ENCODE data around the gene ATP11B.

The ATP11B gene

DNA sequence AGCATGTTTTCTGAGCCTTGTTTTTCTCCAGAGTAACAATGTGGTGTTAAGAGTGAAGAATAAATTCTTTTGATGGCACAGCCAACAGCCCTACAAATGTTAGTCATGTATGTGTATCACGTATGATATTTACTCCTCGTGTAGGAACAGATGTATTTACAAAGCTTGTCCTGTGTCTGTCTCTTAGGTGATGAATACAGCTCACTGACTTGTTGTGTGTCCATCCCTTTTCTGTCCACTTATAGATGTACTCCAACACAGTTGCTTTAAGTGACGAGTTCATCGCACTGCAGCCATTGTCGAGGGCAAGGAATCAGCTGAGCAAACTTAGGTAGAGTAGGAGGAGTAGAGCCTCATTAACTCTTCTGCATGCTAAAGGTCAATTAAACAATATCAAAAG, 108.9 kb downstream of the ATP11B start:
- H4K91ac ChIP-seq (ENCODE audit: low read length): no peak overlapping the region
- no peak overlapping the region for H3K4me3 ChIP-seq (ENCODE audit: insufficient read depth in 1 of 2, low read depth in 1 of 2, low read length in 2 of 2)
- no peak overlapping the region for H2AFZ ChIP-seq (ENCODE audit: low read depth, low read length)
- no peak overlapping the region for H3K9ac ChIP-seq (ENCODE audit: low read length)
- no peak overlapping the region for H2AK5ac ChIP-seq (ENCODE audit: low read length, severe bottlenecking)
- H2BK15ac ChIP-seq (ENCODE audit: low read depth, poor library complexity, severe bottlenecking): no peak overlapping the region
- no peak overlapping the region for H2BK12ac ChIP-seq (ENCODE audit: low read length in 2 of 2)
- H3K23ac ChIP-seq (ENCODE audit: low read length in 2 of 2): no peak overlapping the region
- no peak overlapping the region for H3K27ac ChIP-seq (ENCODE audit: low read length, poor library complexity, severe bottlenecking)
- no peak overlapping the region for H3K18ac ChIP-seq (ENCODE audit: low read depth in 1 of 2, low read length in 2 of 2)
- no peak overlapping the region for H2BK120ac ChIP-seq (ENCODE audit: low read depth, low read length)
- H3K4me1 ChIP-seq (ENCODE audit: control insufficient read depth, insufficient read depth, low read depth, low read length): peaks cover 2% of the 10 kb centered on the region
- no peaks in the 10 kb centered on the region for H3K27me3 ChIP-seq (ENCODE audit: control insufficient read depth in 1 of 2, insufficient read depth in 1 of 2, low read length in 2 of 2)
- peaks cover 9 to 71% of the 10 kb centered on the region in 2 experiments for H3K36me3 ChIP-seq (ENCODE audit: control insufficient read depth in 1 of 2, insufficient read depth in 2 of 2, low read depth in 1 of 2, low read length in 2 of 2)
- H3K79me1 ChIP-seq (replicated peaks; ENCODE audit: low read length, poor library complexity, severe bottlenecking): no peaks in the 10 kb centered on the region
- no peak for DNase-seq
- 100% methylated on average over 2 of the region's 5 CpGs for WGBS
- H3K9me3 ChIP-seq (ENCODE audit: control insufficient read depth, low read length): no peaks in the 10 kb centered on the region
- no peak overlapping the region for H4K8ac ChIP-seq (ENCODE audit: low read length)
- H3K4ac ChIP-seq (ENCODE audit: low read depth in 1 of 2, low read length in 2 of 2): no peak overlapping the region
- H2BK5ac ChIP-seq (ENCODE audit: low read depth, low read length, poor library complexity, severe bottlenecking): no peak overlapping the region
- no peak overlapping the region for H3K14ac ChIP-seq (ENCODE audit: low read length in 2 of 2)
- no peak overlapping the region for H3K4me2 ChIP-seq (ENCODE audit: low read length, poor library complexity, severe bottlenecking)

GRCh38 chr3:182904164-182904563, 110.9 kb downstream of the ATP11B start:
- Histone ChIP-seq H2BK120ac (ENCODE audit: low read depth, low read length) (no peak overlapping the region), H4K91ac (ENCODE audit: low read length) (no peak overlapping the region), H2BK5ac (ENCODE audit: low read depth, low read length, poor library complexity, severe bottlenecking) (no peak overlapping the region), H2AK5ac (ENCODE audit: low read length, severe bottlenecking) (no peak overlapping the region), H3K18ac (ENCODE audit: low read depth in 1 of 2, low read length in 2 of 2) (no peak overlapping the region), H3K4me3 (ENCODE audit: insufficient read depth in 1 of 2, low read depth in 1 of 2, low read length in 2 of 2) (no peak overlapping the region), H3K4me2 (ENCODE audit: low read length, poor library complexity, severe bottlenecking) (no peak overlapping the region), H3K9ac (ENCODE audit: low read length) (no peak overlapping the region), H2BK15ac (ENCODE audit: low read depth, poor library complexity, severe bottlenecking) (no peak overlapping the region), H4K8ac (ENCODE audit: low read length) (no peak overlapping the region), H3K36me3 (ENCODE audit: control insufficient read depth in 1 of 2, insufficient read depth in 2 of 2, low read depth in 1 of 2, low read length in 2 of 2) (peaks cover 9 to 53% of the 10 kb centered on the region in 2 experiments), H3K79me1 (replicated peaks; ENCODE audit: low read length, poor library complexity, severe bottlenecking) (no peaks in the 10 kb centered on the region), H3K4me1 (ENCODE audit: control insufficient read depth, insufficient read depth, low read depth, low read length) (peaks cover 2% of the 10 kb centered on the region), H3K27me3 (ENCODE audit: control insufficient read depth in 1 of 2, insufficient read depth in 1 of 2, low read length in 2 of 2) (no peaks in the 10 kb centered on the region), H3K14ac (ENCODE audit: low read length in 2 of 2) (no peak overlapping the region), H2AFZ (ENCODE audit: low read depth, low read length) (no peak overlapping the region), H3K4ac (ENCODE audit: low read depth in 1 of 2, low read length in 2 of 2) (no peak overlapping the region), H3K23ac (ENCODE audit: low read length in 2 of 2) (no peak overlapping the region), H3K27ac (ENCODE audit: low read length, poor library complexity, severe bottlenecking) (no peak overlapping the region), H3K9me3 (ENCODE audit: control insufficient read depth, low read length) (no peaks in the 10 kb centered on the region), H2BK12ac (ENCODE audit: low read length in 2 of 2) (no peak overlapping the region)
- no peak for DNase-seq
- WGBS: 91% methylated on average over 3 of the region's 3 CpGs

GRCh38 chr3:182905623-182906022, 112.3 kb downstream of the ATP11B start:
- no peak overlapping the region for H2BK15ac ChIP-seq (ENCODE audit: low read depth, poor library complexity, severe bottlenecking)
- H4K91ac ChIP-seq (ENCODE audit: low read length): peak overlapping the region; percentile 39
- H2AK5ac ChIP-seq (ENCODE audit: low read length, severe bottlenecking): no peak overlapping the region
- H2BK5ac ChIP-seq (ENCODE audit: low read depth, low read length, poor library complexity, severe bottlenecking): no peak overlapping the region
- H3K36me3 ChIP-seq (ENCODE audit: control insufficient read depth in 1 of 2, insufficient read depth in 2 of 2, low read depth in 1 of 2, low read length in 2 of 2): peaks cover 12 to 43% of the 10 kb centered on the region in 2 experiments
- H3K27ac ChIP-seq (ENCODE audit: low read length, poor library complexity, severe bottlenecking): no peak overlapping the region
- no peak overlapping the region for H3K4me2 ChIP-seq (ENCODE audit: low read length, poor library complexity, severe bottlenecking)
- 100% methylated on average over 4 of the region's 4 CpGs for WGBS
- no peak overlapping the region for H3K4me3 ChIP-seq (ENCODE audit: insufficient read depth in 1 of 2, low read depth in 1 of 2, low read length in 2 of 2)
- no peak overlapping the region for H3K9ac ChIP-seq (ENCODE audit: low read length)
- no peaks in the 10 kb centered on the region for H3K27me3 ChIP-seq (ENCODE audit: control insufficient read depth in 1 of 2, insufficient read depth in 1 of 2, low read length in 2 of 2)
- H3K23ac ChIP-seq (ENCODE audit: low read length in 2 of 2): no peak overlapping the region
- no peak overlapping the region for H3K4ac ChIP-seq (ENCODE audit: low read depth in 1 of 2, low read length in 2 of 2)
- no peak overlapping the region for H2BK12ac ChIP-seq (ENCODE audit: low read length in 2 of 2)
- H3K18ac ChIP-seq (ENCODE audit: low read depth in 1 of 2, low read length in 2 of 2): no peak overlapping the region
- no peaks in the 10 kb centered on the region for H3K9me3 ChIP-seq (ENCODE audit: control insufficient read depth, low read length)
- no peak overlapping the region for H3K14ac ChIP-seq (ENCODE audit: low read length in 2 of 2)
- H3K79me1 ChIP-seq (replicated peaks; ENCODE audit: low read length, poor library complexity, severe bottlenecking): no peaks in the 10 kb centered on the region
- no peak overlapping the region for H2AFZ ChIP-seq (ENCODE audit: low read depth, low read length)
- H4K8ac ChIP-seq (ENCODE audit: low read length): no peak overlapping the region
- DNase-seq: no peak
- H3K4me1 ChIP-seq (ENCODE audit: control insufficient read depth, insufficient read depth, low read depth, low read length): peaks cover 2% of the 10 kb centered on the region
- no peak overlapping the region for H2BK120ac ChIP-seq (ENCODE audit: low read depth, low read length)

GRCh38 chr3:182906036-182906435, 112.7 kb downstream of the ATP11B start:
- DNase-seq: no peak
- Histone ChIP-seq H4K8ac (ENCODE audit: low read length) (no peak overlapping the region), H3K36me3 (ENCODE audit: control insufficient read depth in 1 of 2, insufficient read depth in 2 of 2, low read depth in 1 of 2, low read length in 2 of 2) (peaks cover 12 to 43% of the 10 kb centered on the region in 2 experiments), H2AK5ac (ENCODE audit: low read length, severe bottlenecking) (no peak overlapping the region), H4K91ac (ENCODE audit: low read length) (no peak overlapping the region), H2BK120ac (ENCODE audit: low read depth, low read length) (no peak overlapping the region), H3K4me3 (ENCODE audit: insufficient read depth in 1 of 2, low read depth in 1 of 2, low read length in 2 of 2) (no peak overlapping the region), H3K4me1 (ENCODE audit: control insufficient read depth, insufficient read depth, low read depth, low read length) (peaks cover 2% of the 10 kb centered on the region), H3K27ac (ENCODE audit: low read length, poor library complexity, severe bottlenecking) (no peak overlapping the region), H3K4me2 (ENCODE audit: low read length, poor library complexity, severe bottlenecking) (no peak overlapping the region), H3K23ac (ENCODE audit: low read length in 2 of 2) (no peak overlapping the region), H2BK15ac (ENCODE audit: low read depth, poor library complexity, severe bottlenecking) (no peak overlapping the region), H2BK5ac (ENCODE audit: low read depth, low read length, poor library complexity, severe bottlenecking) (no peak overlapping the region), H3K4ac (ENCODE audit: low read depth in 1 of 2, low read length in 2 of 2) (no peak overlapping the region), H3K79me1 (replicated peaks; ENCODE audit: low read length, poor library complexity, severe bottlenecking) (no peaks in the 10 kb centered on the region), H3K9me3 (ENCODE audit: control insufficient read depth, low read length) (no peaks in the 10 kb centered on the region), H3K14ac (ENCODE audit: low read length in 2 of 2) (no peak overlapping the region), H2BK12ac (ENCODE audit: low read length in 2 of 2) (no peak overlapping the region), H3K27me3 (ENCODE audit: control insufficient read depth in 1 of 2, insufficient read depth in 1 of 2, low read length in 2 of 2) (no peaks in the 10 kb centered on the region), H3K9ac (ENCODE audit: low read length) (no peak overlapping the region), H2AFZ (ENCODE audit: low read depth, low read length) (no peak overlapping the region), H3K18ac (ENCODE audit: low read depth in 1 of 2, low read length in 2 of 2) (no peak overlapping the region)
- 97% methylated on average over 1 of the region's 1 CpG for WGBS
